ENCODE results near the gene TAF6. TPM values are rescaled to one million over a fixed set of nuclear protein-coding genes. Genes with fewer than 3 reads are reported as not detected.

Gene TAF6
- 97.1 and 107 TPM in 2 replicates for total RNA-seq

DNA sequence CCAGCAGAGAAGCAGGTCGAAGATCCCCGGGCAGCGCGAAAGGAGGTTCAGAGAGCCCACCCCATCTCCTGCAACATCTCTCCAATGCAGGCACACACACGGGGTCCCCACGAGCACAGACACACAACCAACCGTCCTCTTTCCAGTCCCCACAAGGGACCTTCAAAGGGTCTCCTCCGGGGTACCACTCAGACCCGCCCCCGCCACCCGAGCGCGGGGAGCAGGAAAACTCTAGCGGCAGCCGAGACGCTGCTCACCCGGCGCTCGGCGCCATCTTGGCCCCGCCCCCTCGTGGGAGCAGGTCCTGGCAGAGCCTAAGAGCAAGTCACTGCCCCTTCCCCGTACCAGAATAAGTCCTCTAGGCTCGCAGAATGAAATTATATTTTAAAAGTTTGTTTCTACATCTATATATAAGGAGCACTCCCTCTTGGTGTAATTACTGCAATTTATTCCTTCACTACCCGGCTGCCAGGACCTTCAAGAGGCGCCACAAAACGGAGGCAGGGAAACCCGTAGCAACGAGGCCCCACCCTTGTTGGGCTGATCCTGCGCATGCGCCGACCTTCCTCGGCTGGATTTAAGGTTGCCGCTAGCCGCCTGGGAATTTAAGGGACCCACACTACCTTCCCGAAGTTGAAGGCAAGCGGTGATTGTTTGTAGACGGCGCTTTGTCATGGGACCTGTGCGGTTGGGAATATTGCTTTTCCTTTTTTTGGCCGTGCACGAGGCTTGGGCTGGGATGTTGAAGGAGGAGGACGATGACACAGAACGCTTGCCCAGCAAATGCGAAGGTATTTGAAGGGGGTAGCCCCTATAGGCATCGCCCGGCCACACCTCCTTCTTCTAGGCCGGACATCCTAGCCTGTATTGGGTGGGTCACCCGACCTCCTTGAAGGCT is at the start of gene TAF6, which contains the start of gene CNPY4:
Gene TAF6, minus strand, starts transcription at position 287 of the 898 bp plus-strand sequence. CDS start 5,149 bp downstream, outside the sequence.
Gene CNPY4, plus strand, starts transcription at position 563 of the 898 bp plus-strand sequence. Its CDS starts 111 bp downstream, at position 674.

DNA sequence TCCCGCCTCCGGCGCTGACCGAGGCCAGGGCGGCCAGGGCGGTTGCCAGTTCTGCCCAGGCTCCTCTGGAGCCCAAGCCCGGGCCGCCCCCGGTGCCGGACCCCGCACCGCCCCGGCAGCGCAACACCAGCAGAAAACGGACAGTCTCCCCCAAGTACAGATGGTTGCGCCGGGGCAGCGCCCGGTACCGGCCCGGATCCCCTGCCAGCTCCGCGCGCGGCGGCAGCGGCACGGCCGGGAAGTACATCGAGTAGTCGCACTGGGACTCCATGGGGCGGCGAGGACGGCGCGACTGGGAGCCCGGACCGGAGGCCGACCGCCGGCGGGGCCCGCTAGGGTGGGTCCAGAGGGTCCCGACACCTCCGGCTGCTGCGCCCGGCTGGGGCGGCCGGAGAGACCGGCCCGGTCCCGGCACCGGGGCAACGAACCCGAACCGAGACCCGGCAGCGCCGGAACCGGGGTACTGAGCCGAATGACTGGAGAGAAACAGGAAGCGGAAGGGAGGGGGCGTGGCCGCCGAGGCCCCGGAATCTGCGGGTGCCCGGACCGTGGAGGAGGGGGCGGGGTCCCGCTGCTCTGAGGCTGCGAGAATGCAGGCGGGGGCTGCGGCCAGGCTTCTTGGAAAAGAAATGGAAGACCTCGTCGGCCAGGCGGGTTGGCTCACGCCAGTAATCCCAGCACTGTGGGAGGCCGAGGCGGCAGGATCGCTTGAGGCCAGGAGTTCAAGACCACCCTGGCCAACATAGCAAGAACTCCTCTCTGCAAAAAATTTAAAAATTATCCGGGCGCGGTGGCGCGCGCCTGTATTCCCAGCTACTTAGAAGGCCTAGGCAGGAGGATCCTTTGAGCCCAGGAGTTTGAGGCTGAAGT is 39.3 kb upstream of the TAF6 start, which contains the start of gene TRAPPC14:
Gene TRAPPC14, minus strand, starts transcription at position 495 of the 870 bp plus-strand sequence. Its CDS starts 224 bp downstream, at position 271.

DNA sequence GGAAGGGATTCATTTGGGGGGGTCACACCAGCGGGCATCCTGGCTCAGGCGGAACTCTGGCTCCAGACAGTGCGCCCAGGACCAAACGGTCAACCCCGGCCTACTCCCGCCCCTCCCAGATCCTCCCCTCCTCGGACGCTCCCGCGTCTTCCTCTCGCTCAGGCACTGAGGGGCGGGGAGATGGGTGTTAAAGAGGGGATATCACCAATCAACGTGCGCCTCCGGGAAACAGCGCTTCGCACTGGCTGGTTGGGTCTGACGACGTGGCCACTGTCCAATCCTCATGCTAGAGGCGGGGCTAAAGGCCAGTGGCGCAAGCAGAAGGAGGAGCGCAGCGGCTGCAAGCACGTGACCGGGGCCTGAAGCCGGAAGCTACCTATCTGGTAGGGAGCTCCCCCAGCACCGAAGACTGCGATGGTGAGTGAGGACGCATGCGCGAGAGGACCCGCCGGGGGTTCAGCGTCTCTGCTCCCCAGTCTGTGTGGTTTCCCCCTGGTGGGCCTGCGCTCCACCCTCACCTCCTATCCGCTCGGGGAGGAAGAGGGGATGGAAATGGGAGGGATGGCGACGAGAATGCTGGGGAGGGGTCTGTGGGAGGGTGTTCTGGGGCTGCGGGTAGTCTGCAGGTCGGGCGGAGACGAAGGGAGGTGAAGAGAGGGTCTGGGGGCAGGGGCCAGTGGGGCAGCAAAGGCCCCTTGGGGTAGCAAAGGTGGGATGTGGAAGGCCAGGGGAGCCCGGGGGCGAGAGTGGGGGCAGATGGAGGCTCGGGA is 29.6 kb upstream of the TAF6 start, which contains the start of gene LAMTOR4:
Gene LAMTOR4, plus strand, starts transcription at position 360 of the 770 bp plus-strand sequence. Its CDS starts 55 bp downstream, at position 415.

DNA sequence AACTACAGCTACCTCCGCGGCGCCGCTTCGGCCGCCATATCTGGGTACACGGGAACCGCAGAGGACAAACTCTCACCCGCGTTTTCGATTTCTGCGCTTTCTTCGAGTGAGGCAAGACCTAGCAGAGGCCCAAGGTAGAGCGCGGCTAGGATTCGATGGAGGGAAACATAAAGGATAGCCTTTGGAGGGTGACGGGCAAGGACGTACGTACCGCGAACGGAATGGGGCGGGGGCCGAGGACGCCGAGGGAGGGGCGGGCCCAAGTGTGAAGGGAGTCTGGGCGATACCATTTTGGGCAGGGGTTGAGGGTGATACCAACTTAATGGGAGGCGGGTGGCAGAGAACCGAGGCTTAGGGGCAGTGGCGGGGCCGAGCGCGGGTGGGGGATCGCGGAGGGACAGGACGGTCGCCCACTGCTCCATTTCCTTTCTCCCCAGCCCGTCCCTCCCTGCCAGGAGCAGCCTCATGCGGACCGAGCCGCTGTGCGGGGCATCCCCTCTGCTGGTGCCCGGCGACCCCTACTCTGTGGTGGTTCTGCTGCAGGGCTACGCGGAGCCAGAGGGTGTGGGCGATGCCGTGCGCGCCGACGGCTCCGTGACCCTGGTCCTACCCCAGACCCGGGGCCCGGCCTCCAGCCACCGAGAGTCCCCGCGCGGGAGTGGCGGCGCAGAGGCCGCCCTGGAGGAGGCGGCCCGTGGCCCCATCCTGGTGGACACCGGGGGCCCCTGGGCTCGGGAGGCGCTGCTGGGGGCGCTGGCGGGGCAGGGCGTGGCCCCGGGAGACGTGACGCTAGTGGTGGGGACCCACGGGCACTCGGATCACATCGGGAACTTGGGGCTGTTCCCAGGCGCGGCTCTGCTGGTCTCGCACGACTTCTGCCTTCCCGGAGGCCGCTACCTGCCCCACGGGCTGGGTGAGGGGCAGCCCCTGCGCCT is 8.0 kb upstream of the TAF6 start, which contains the start of gene MBLAC1:
Gene MBLAC1, plus strand, starts transcription at position 37 of the 935 bp plus-strand sequence. Its CDS starts 429 bp downstream, at position 466.

DNA sequence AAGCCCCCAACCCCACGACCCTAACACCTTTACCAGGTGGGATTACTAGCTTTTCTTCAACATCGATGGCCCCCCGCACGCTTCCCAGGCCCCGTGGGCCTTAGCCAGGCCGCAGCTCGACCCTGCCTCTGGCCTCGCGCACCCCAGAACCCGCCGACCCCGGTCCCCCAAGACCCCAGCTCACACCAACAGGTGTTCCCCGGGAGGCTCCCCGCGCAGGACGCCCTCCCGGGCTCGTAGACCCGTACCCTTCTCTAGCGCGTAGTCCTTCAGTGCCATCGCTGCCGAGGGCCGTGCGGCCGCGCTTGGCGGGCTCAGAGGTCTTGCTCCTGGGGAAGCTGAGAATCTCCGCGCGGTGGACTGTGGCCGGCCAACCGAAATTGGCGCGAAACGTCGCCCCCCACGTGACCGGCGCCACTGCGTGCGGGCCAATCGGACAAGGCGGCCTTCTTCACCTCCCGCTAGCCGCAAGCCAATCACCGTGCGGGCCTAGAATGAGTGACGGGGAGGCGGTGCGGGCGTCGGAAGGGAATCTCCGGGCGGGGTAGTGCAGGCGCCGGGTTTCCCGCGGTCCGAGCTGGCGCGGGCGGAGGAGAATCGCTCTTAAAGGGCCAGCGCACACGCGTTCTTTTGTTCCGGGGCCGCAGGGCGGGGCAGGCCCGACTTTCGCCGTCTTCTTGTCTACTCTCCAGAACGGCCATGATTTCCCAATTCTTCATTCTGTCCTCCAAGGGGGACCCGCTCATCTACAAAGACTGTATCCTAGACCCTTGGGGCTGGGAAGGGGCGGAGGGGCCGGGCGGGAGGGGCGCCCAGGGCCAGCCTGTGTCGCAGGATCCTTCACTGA is 17.9 kb downstream of the TAF6 start, which contains the start of the genes AP4M1 and MCM7:
Gene AP4M1, plus strand, starts transcription at position 628 of the 847 bp plus-strand sequence. Its CDS starts 72 bp downstream, at position 700.
Gene MCM7, minus strand, starts transcription at position 382 of the 847 bp plus-strand sequence. Its CDS starts 103 bp downstream, at position 279.

DNA sequence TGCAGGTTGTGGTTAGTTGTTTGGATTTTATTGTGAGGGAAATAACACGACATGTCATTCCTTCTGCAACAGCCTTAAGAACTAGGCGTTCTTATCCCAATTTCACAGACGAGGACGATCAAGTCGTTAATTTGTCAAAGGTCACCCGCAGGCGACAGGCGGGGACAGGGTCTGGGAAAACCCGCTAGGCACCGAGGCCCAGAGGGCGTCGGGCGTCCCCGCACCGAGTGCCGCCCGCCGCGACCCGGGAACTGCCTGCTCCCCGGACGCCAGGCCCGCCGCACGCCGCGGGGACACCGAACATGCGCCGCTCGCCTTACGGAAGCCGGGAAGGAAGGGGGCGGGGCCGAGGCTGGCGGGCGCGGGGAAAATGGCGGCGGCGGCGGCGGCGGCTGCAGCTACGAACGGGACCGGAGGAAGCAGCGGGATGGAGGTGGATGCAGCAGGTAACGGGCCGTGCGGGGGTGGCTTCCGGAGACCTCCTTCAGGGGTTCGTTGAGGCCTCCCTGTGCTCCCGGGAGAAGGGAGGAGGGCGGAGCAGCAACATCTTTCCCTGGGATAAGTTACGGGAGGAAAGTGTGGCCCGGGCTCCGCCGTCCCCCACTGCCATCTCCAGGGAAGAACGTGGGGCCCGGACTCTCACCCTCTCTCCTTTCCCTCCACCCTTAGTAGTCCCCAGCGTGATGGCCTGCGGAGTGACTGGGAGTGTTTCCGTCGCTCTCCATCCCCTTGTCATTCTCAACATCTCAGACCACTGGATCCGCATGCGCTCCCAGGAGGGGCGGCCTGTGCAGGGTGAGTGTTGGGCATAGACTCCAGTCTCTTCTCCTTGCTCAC is 30.3 kb downstream of the TAF6 start, which contains the start of gene COPS6:
Gene COPS6, plus strand, starts transcription at position 349 of the 837 bp plus-strand sequence. Its CDS starts 22 bp downstream, at position 371.

DNA sequence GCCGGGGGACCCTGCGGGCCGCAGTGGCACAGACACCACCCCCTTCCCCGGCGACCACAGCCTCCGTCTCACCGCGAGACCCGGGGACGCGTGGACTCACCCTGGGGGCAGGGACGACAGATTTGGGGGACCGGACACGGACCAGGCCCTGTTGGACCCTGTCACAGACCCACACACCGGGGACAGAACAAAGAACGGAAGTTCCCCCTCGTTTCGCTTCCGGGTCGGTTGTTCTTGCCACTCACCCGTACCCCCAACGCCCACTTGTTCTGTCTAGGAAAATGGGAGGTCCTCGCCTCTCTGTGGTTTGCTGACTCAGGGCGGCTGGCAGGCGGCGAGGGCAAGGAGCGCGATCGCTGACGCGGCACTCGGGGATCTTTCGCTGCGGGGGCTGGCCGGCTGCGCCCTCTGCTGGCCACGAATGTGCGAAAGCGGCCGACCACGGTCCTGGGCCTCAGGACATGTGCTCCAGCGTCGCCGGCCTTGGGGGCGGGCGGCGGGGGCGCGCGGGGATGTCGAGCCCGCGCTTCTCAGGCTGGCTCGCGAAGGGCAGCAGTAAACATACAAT is 37.5 kb downstream of the TAF6 start, which contains the start of gene ZNF3:
Gene ZNF3, minus strand, starts transcription at position 189 of the 568 bp plus-strand sequence. CDS start 4,366 bp downstream, outside the sequence.

Other genes starting within 250 kb of the TAF6 start
- gene OR2AE1, start 242.3 kb downstream of the TAF6 start, total RNA-seq: 0.39 TPM in 1 of 2 replicates, not detected in the other
- gene TRIM4, start 199.8 kb downstream of the TAF6 start, total RNA-seq: 18.9 and 40.1 TPM in 2 replicates
- gene GJC3, start 189.7 kb downstream of the TAF6 start, total RNA-seq: not detected in 2 replicates
- gene AZGP1, start 143.3 kb downstream of the TAF6 start, total RNA-seq: 0.40 TPM in 1 of 2 replicates, not detected in the other
- gene ZKSCAN1, start 103.8 kb downstream of the TAF6 start, total RNA-seq: 20.2 and 44.2 TPM in 2 replicates
- 12.5 and 18.4 TPM in 2 replicates for gene ZSCAN21, start 69.6 kb downstream of the TAF6 start, total RNA-seq
- 16.3 and 33.9 TPM in 2 replicates for gene ZNF3, start 37.6 kb downstream of the TAF6 start, total RNA-seq
- 58.0 and 95.9 TPM in 2 replicates for gene COPS6, start 30.4 kb downstream of the TAF6 start, total RNA-seq
- gene MCM7, start 18.0 kb downstream of the TAF6 start, total RNA-seq: 52.1 and 141 TPM in 2 replicates
- gene AP4M1, start 17.7 kb downstream of the TAF6 start, total RNA-seq: 35.6 and 38.4 TPM in 2 replicates
- 14.0 and 19.2 TPM in 2 replicates for gene CNPY4, start 276 bp upstream of the TAF6 start, total RNA-seq
- gene MBLAC1, start 7.6 kb upstream of the TAF6 start, total RNA-seq: 0.48 and 4.3 TPM in 2 replicates
- gene LAMTOR4, start 29.6 kb upstream of the TAF6 start, total RNA-seq: 139 and 189 TPM in 2 replicates
- gene TRAPPC14, start 39.4 kb upstream of the TAF6 start, total RNA-seq: 4.2 and 8.9 TPM in 2 replicates
- 5.6 and 9.7 TPM in 2 replicates for gene GAL3ST4, start 49.3 kb upstream of the TAF6 start, total RNA-seq
- gene GPC2, start 58.0 kb upstream of the TAF6 start, total RNA-seq: 2.5 and 3.1 TPM in 2 replicates
- gene STAG3, start 58.6 kb upstream of the TAF6 start, total RNA-seq: 0.16 and 0.91 TPM in 2 replicates
- not detected in 2 replicates for gene PVRIG, start 100.6 kb upstream of the TAF6 start, total RNA-seq
- gene SPDYE3, start 188.3 kb upstream of the TAF6 start, total RNA-seq: not detected in 2 replicates
- 1.9 and 13.3 TPM in 2 replicates for gene PILRB, start 238.8 kb upstream of the TAF6 start, total RNA-seq